ENCODE data around the gene CLCN6.
"Not testable (repeated sequence)": the region's sequence is repeated elsewhere in the genome, so short reads cannot be mapped to it uniquely, and the experiment has no call there.

Gene CLCN6

GRCh38 chr1:11795238-11795890 lies 10.6 kb upstream of the CLCN6 start:
- DNase-seq = no peak

- DNase-seq = no peak
Measured at GRCh38 chr1:11796036-11796828, 9.8 kb upstream of the CLCN6 start.

- no peak for DNase-seq
Measured at GRCh38 chr1:11797525-11798216, 8.3 kb upstream of the CLCN6 start.

GRCh38 chr1:11799099-11799498 lies 6.9 kb upstream of the CLCN6 start:
- no peak for DNase-seq

- DNase-seq = no peak
Measured at GRCh38 chr1:11799896-11800295, 6.1 kb upstream of the CLCN6 start.

- DNase-seq = no peak
Measured at GRCh38 chr1:11800391-11800755, 5.6 kb upstream of the CLCN6 start.

GRCh38 chr1:11800756-11801433 lies 5.1 kb upstream of the CLCN6 start:
- DNase-seq = no peak

- no peak for DNase-seq
Measured at GRCh38 chr1:11802616-11802972, 3.4 kb upstream of the CLCN6 start.

GRCh38 chr1:11802973-11803885 lies 2.8 kb upstream of the CLCN6 start:
- DNase-seq = peak; percentile 89

- not testable (repeated sequence) for DNase-seq
Measured at GRCh38 chr1:11803924-11804665, 1.9 kb upstream of the CLCN6 start.

GRCh38 chr1:11804666-11805421 lies 1.1 kb upstream of the CLCN6 start:
- DNase-seq = no peak

- DNase-seq = no peak
Measured at GRCh38 chr1:11806307-11806936, 431 bp downstream of the CLCN6 start.

GRCh38 chr1:11807133-11807532 lies 1.1 kb downstream of the CLCN6 start:
- no peak for DNase-seq

GRCh38 chr1:11813021-11813420 lies 7.0 kb downstream of the CLCN6 start:
- no peak for DNase-seq

- DNase-seq = no peak
Measured at GRCh38 chr1:11817192-11817591, 11.2 kb downstream of the CLCN6 start.

GRCh38 chr1:11822091-11822490 lies 16.1 kb downstream of the CLCN6 start:
- no peak for DNase-seq

- DNase-seq = no peak
Measured at GRCh38 chr1:11823366-11824137, 17.6 kb downstream of the CLCN6 start.

- DNase-seq = no peak
Measured at GRCh38 chr1:11825131-11825530, 19.1 kb downstream of the CLCN6 start.

GRCh38 chr1:11826946-11827345 lies 21.0 kb downstream of the CLCN6 start:
- no peak for DNase-seq

- DNase-seq = no peak
Measured at GRCh38 chr1:11828511-11828910, 22.5 kb downstream of the CLCN6 start.

Measured in amniotic stem cell (primary cell).